ENCODE measurements around the gene BATF2. TPM values are rescaled to one million over a fixed set of nuclear protein-coding genes. Genes with fewer than 3 reads are reported as not detected.

The BATF2 gene
- total and polyA plus RNA-seq, 2 experiments from 2014 or later: 0.79 to 4.0 TPM

GRCh38 chr11:65042891-65043290 is 46.1 kb upstream of the BATF2 start:
- no peak overlapping the region for H3K27ac ChIP-seq
- H3K4me2 ChIP-seq (ENCODE audit: unreplicated experiment): no peak overlapping the region
- no peaks in the 10 kb centered on the region for H3K36me3 ChIP-seq (ENCODE audit: low read depth)
- H3K27me3 ChIP-seq (replicated peaks; ENCODE audit: insufficient read depth): no peaks in the 10 kb centered on the region
- no peak overlapping the region for H2AFZ ChIP-seq
- WGBS, 2 experiments (ENCODE audit: low coverage in 1 of 2, low lambda C conversion rate in 2 of 2, missing lambda C conversion rate in 2 of 2): 82 to 85% methylated on average over 6 of the region's 6 CpGs
- H3K4me3 ChIP-seq: no peak overlapping the region
- peaks cover 16% of the 10 kb centered on the region for H3K79me2 ChIP-seq (ENCODE audit: insufficient read depth)
- H3K4me1 ChIP-seq (ENCODE audit: insufficient read depth): peaks cover 4% of the 10 kb centered on the region
- peaks cover 11% of the 10 kb centered on the region for H3F3A ChIP-seq (ENCODE audit: insufficient read depth)
- H3K9me2 ChIP-seq (ENCODE audit: insufficient read depth): no peaks in the 10 kb centered on the region
- DNase-seq: no peak
- H3K9me3 ChIP-seq (ENCODE audit: low read depth): no peaks in the 10 kb centered on the region
- no peaks in the 10 kb centered on the region for H4K20me1 ChIP-seq (ENCODE audit: insufficient read depth)
- no peak overlapping the region for H3K9ac ChIP-seq
- in situ Hi-C loops (cut with MboI): no loop called here
- no peak for TF ChIP-seq EZH2 (IDR thresholded peaks at IDR 0.05; ENCODE audit: insufficient read depth, poor library complexity, severe bottlenecking)

GRCh38 chr11:65040847-65041622 is 44.3 kb upstream of the BATF2 start, which contains the start of gene SAC3D1:
TSS of gene SAC3D1 (plus strand) at chr11:65041210. CDS start at chr11:65041293, 83 bp downstream.
- Histone ChIP-seq H3F3A (ENCODE audit: insufficient read depth) (peaks cover 11% of the 10 kb centered on the region), H2AFZ (peak within 1 kb of the TSS; percentile 77), H4K20me1 (ENCODE audit: insufficient read depth) (no peaks in the 10 kb centered on the region), H3K27me3 (replicated peaks; ENCODE audit: insufficient read depth) (no peaks in the 10 kb centered on the region), H3K9me3 (ENCODE audit: low read depth) (no peaks in the 10 kb centered on the region), H3K79me2 (ENCODE audit: insufficient read depth) (peaks cover 13% of the 10 kb centered on the region), H3K36me3 (ENCODE audit: low read depth) (no peaks in the 10 kb centered on the region), H3K9ac (peak within 1 kb of the TSS; percentile 76), H3K9me2 (ENCODE audit: insufficient read depth) (no peaks in the 10 kb centered on the region), H3K4me1 (ENCODE audit: insufficient read depth) (no peaks in the 10 kb centered on the region; the same call in 1 of the 2 replicates), H3K4me3 (peak within 1 kb of the TSS; percentile 75), H3K4me2 (ENCODE audit: unreplicated experiment) (peak within 1 kb of the TSS; percentile 79), H3K27ac (peak within 1 kb of the TSS; percentile 76)
- in situ Hi-C loops (cut with MboI): no loop called here
- WGBS, 2 experiments (ENCODE audit: low coverage in 1 of 2, low lambda C conversion rate in 2 of 2, missing lambda C conversion rate in 2 of 2): 0 to 1% methylated on average over 58 to 82 of the region's 91 CpGs
- peak; percentile 96 for DNase-seq
- TF ChIP-seq EZH2phosphoT487 (IDR thresholded peaks at IDR 0.05; ENCODE audit: insufficient read depth, low read depth) (no peak), EZH2 (IDR thresholded peaks at IDR 0.05; ENCODE audit: insufficient read depth, poor library complexity, severe bottlenecking) (no peak)

- no peaks in the 10 kb centered on the region; the same call in 1 of the 2 replicates for H3K36me3 ChIP-seq (ENCODE audit: low read depth)
- no peaks in the 10 kb centered on the region for H3K9me3 ChIP-seq (ENCODE audit: low read depth)
- in situ Hi-C loops (cut with MboI): no loop called here
- H2AFZ ChIP-seq: peak overlapping the region; percentile 77
- DNase-seq: no peak
- peak overlapping the region; percentile 75 for H3K4me3 ChIP-seq
- H3K4me1 ChIP-seq (ENCODE audit: insufficient read depth): no peaks in the 10 kb centered on the region; the same call in 1 of the 2 replicates
- peak overlapping the region; percentile 79 for H3K4me2 ChIP-seq (ENCODE audit: unreplicated experiment)
- H4K20me1 ChIP-seq (ENCODE audit: insufficient read depth): no peaks in the 10 kb centered on the region
- peaks cover 11% of the 10 kb centered on the region for H3F3A ChIP-seq (ENCODE audit: insufficient read depth)
- 31% methylated on average over 7 of the region's 7 CpGs for WGBS, 2 experiments (ENCODE audit: low coverage in 1 of 2, low lambda C conversion rate in 2 of 2, missing lambda C conversion rate in 2 of 2)
- no peak for TF ChIP-seq EZH2phosphoT487 (IDR thresholded peaks at IDR 0.05; ENCODE audit: insufficient read depth, low read depth)
- TF ChIP-seq EZH2 (IDR thresholded peaks at IDR 0.05; ENCODE audit: insufficient read depth, poor library complexity, severe bottlenecking): no peak
- H3K27ac ChIP-seq: peak overlapping the region; percentile 76
- peak overlapping the region; percentile 76 for H3K9ac ChIP-seq
- H3K79me2 ChIP-seq (ENCODE audit: insufficient read depth): peaks cover 13% of the 10 kb centered on the region
- no peaks in the 10 kb centered on the region for H3K27me3 ChIP-seq (replicated peaks; ENCODE audit: insufficient read depth)
- no peaks in the 10 kb centered on the region for H3K9me2 ChIP-seq (ENCODE audit: insufficient read depth)
These were observed 43.7 kb upstream of the BATF2 start for GRCh38 chr11:65040520-65040846.

GRCh38 chr11:65036931-65037330 is 40.2 kb upstream of the BATF2 start:
- Histone ChIP-seq H3K4me3 (no peak overlapping the region), H4K20me1 (ENCODE audit: insufficient read depth) (no peaks in the 10 kb centered on the region), H3K27me3 (replicated peaks; ENCODE audit: insufficient read depth) (no peaks in the 10 kb centered on the region), H3K9ac (no peak overlapping the region), H3K4me1 (ENCODE audit: insufficient read depth) (no peaks in the 10 kb centered on the region; the same call in 1 of the 2 replicates), H2AFZ (no peak overlapping the region), H3K9me3 (ENCODE audit: low read depth) (no peaks in the 10 kb centered on the region), H3K79me2 (ENCODE audit: insufficient read depth) (peaks cover 3% of the 10 kb centered on the region), H3K4me2 (ENCODE audit: unreplicated experiment) (no peak overlapping the region), H3F3A (ENCODE audit: insufficient read depth) (peaks cover 11% of the 10 kb centered on the region), H3K36me3 (ENCODE audit: low read depth) (no peaks in the 10 kb centered on the region; the same call in 1 of the 2 replicates), H3K27ac (no peak overlapping the region), H3K9me2 (ENCODE audit: insufficient read depth) (no peaks in the 10 kb centered on the region)
- WGBS, 2 experiments (ENCODE audit: low coverage in 1 of 2, low lambda C conversion rate in 2 of 2, missing lambda C conversion rate in 2 of 2): 88 to 92% methylated on average over 6 of the region's 6 CpGs
- TF ChIP-seq EZH2 (IDR thresholded peaks at IDR 0.05; ENCODE audit: insufficient read depth, poor library complexity, severe bottlenecking): no peak
- no peak for TF ChIP-seq EZH2phosphoT487 (IDR thresholded peaks at IDR 0.05; ENCODE audit: insufficient read depth, low read depth)
- no peak for DNase-seq
- in situ Hi-C loops (cut with MboI): no loop called here

All from GM23248 (cell line).